ENCODE measurements around the gene GABRP.
"Not testable (repeated sequence)": the region's sequence is repeated elsewhere in the genome, so short reads cannot be mapped to it uniquely, and the experiment has no call there.

The GABRP gene

GRCh38 chr5:170761708-170762066, 21.8 kb upstream of the GABRP start:
- Mint-ChIP-seq H3K27ac (no peak overlapping the region), H3K4me3 (no peak overlapping the region), H3K9me3 (no peaks in the 10 kb centered on the region), H3K36me3 (no peaks in the 10 kb centered on the region), H3K4me1 (no peaks in the 10 kb centered on the region), H3K27me3 (peaks cover 5 to 7% of the 10 kb centered on the region in 2 donors)
- DNase-seq (no peak), ATAC-seq (replicated peaks) (no peak)

DNA sequence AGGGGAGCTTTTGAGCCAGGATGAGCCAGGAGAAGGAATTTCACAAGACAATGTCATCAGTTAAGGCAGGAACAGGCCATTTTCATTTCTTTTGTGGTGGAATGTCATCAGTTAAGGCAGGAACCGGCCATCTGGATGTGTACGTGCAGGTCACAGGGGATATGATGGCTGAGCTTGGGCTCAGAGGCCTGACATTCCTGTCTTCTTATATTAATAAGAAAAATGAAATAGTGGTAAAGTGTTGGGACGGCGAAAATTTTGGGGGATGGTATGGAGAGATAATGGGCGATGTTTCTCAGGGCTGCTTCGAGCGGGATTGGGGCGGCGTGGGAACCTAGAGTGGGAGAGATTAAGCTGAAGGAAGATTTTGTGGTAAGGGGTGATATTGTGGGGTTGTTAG, 21.2 kb upstream of the GABRP start:
- ATAC-seq (replicated peaks); H3K27ac Mint-ChIP-seq; DNase-seq; H3K4me1 Mint-ChIP-seq; H3K27me3 Mint-ChIP-seq; H3K36me3 Mint-ChIP-seq; H3K4me3 Mint-ChIP-seq; H3K9me3 Mint-ChIP-seq: not testable (repeated sequence)

GRCh38 chr5:170765868-170766267, 17.7 kb upstream of the GABRP start:
- DNase-seq; ATAC-seq (replicated peaks); H3K36me3 Mint-ChIP-seq; H3K27ac Mint-ChIP-seq; H3K4me3 Mint-ChIP-seq; H3K9me3 Mint-ChIP-seq; H3K4me1 Mint-ChIP-seq: not testable (repeated sequence)
- H3K27me3 Mint-ChIP-seq: peaks cover 5 to 15% of the 10 kb centered on the region in 2 donors

- DNase-seq (no peak), ATAC-seq (replicated peaks) (no peak)
- no peak overlapping the region for H3K27ac Mint-ChIP-seq
- H3K4me1 Mint-ChIP-seq: no peaks in the 10 kb centered on the region
- H3K36me3 Mint-ChIP-seq: no peaks in the 10 kb centered on the region
- peaks cover 13 to 25% of the 10 kb centered on the region in 2 donors for H3K27me3 Mint-ChIP-seq
- H3K9me3 Mint-ChIP-seq: peaks cover 0 to 3% of the 10 kb centered on the region in 2 donors
- no peak overlapping the region for H3K4me3 Mint-ChIP-seq
Measured at GRCh38 chr5:170769246-170769645, 14.3 kb upstream of the GABRP start.

GRCh38 chr5:170769898-170770416, 13.6 kb upstream of the GABRP start:
- peaks cover 0 to 3% of the 10 kb centered on the region in 2 donors for H3K4me1 Mint-ChIP-seq
- no peak overlapping the region for H3K27ac Mint-ChIP-seq
- H3K36me3 Mint-ChIP-seq: no peaks in the 10 kb centered on the region
- DNase-seq (no peak), ATAC-seq (replicated peaks) (no peak)
- H3K27me3 Mint-ChIP-seq: peaks cover 13 to 25% of the 10 kb centered on the region in 2 donors
- no peak overlapping the region for H3K4me3 Mint-ChIP-seq
- peaks cover 0 to 5% of the 10 kb centered on the region in 2 donors for H3K9me3 Mint-ChIP-seq

DNA sequence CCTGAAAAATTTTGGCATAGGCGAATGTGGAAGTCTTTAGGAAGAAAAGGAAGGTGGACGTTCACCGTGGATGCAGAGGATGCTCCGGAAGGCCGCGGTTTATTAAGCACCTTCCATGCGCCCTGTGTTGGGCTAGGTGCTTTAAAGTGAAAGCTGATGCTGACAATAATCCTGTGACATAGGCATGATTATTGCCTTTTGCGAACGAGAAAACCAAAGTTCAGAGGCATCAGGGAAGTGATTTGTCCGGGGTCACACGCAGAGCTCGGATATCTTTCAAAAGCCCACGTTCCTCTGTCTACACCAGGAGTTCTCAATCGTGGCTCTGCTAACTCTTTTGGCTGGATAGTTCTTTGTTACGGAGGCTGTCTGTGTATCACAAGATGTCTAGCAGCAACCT, 12.0 kb upstream of the GABRP start:
- Mint-ChIP-seq H3K36me3 (no peaks in the 10 kb centered on the region), H3K27me3 (peaks cover 13 to 25% of the 10 kb centered on the region in 2 donors), H3K27ac (no peak overlapping the region), H3K9me3 (peaks cover 0 to 5% of the 10 kb centered on the region in 2 donors), H3K4me3 (no peak overlapping the region), H3K4me1 (peaks cover 0 to 6% of the 10 kb centered on the region in 2 donors)
- ATAC-seq (replicated peaks) (no peak), DNase-seq (no peak)

DNA sequence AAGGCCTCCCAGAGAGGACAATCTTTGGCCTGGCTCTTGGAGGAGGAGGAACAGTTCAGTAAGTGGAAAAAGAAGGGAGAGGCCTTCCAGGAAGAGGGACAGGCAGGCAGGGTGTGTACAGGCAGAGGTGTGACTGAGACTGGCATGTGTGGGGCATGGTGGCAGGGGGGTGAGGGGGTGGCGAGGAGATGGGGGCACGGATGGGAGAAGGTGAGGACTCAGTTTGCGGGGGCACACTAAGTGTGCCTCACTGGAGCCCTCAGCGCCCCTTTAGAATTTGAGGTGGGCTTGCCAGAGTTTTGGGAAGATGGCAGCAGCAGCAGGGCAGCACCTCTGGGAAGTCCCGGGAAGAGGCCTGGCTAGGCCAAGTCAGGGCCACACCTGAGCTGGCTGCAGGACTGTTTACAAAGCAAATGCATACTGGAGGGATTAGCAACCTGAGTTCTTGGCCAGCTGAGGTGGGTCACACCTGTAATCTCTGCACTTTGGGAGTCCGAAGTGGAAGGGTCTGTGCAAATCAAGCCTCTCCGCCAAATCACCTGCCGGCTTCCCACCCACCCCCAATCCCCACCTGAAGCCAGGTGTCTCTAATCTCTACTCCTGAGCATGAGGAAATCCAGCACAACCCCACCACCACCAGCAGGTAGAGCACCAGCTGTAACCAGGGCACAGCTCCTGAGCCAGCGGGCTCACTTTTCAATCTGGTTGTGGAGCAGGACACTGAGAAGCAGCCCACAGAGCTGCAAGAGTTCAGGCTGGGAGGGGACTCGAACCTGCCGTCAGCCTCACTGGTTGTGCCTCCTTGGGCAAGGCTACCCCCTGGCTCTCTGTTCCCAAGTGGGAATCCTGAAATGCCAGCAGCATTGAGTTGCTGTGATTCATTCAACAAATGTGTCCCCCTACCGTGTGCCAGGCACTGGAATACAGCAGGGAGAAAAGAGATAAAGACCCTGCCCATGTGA, 10.2 kb upstream of the GABRP start:
- Mint-ChIP-seq H3K9me3 (peaks cover 0 to 5% of the 10 kb centered on the region in 2 donors), H3K27ac (no peak overlapping the region)
- no peak for ATAC-seq (replicated peaks)

GRCh38 chr5:170774831-170775230, 8.7 kb upstream of the GABRP start:
- Mint-ChIP-seq H3K27me3 (peaks cover 13 to 19% of the 10 kb centered on the region in 2 donors), H3K27ac (no peak overlapping the region), H3K4me1 (peaks cover 6% of the 10 kb centered on the region in 2 donors), H3K36me3 (no peaks in the 10 kb centered on the region), H3K9me3 (peaks cover 0 to 5% of the 10 kb centered on the region in 2 donors), H3K4me3 (no peak overlapping the region)
- ATAC-seq (replicated peaks) (no peak), DNase-seq (no peak)

More for the DNA sequence above, 10.2 kb upstream of the GABRP start:
- Mint-ChIP-seq H3K36me3 (no peaks in the 10 kb centered on the region), H3K4me1 (peaks cover 6% of the 10 kb centered on the region in 2 donors), H3K27me3 (peaks cover 13 to 25% of the 10 kb centered on the region in 2 donors), H3K4me3 (no peak overlapping the region)
- no peak for DNase-seq

DNA sequence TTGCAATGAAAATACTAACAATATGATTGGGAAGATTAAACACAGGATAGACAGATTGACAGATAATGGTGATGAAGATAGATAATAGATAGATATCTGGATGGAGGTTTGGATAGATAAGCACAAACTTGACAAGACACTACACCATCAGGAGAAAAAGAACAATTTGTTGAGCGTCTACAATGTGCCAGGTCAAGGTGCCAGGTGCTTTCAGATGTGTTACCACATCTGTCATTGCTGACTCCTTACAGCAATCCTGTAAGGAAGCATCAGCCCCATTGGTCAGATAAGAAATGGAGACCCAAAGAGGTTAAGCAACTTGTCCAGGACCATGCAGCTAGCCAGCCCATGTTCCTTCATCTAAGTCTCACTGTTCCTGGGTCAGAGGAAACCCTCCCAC, 1.6 kb upstream of the GABRP start:
- DNase-seq: no peak
- no peak for ATAC-seq (replicated peaks)
- no peak overlapping the region for H3K4me3 Mint-ChIP-seq
- no peaks in the 10 kb centered on the region for H3K9me3 Mint-ChIP-seq
- H3K4me1 Mint-ChIP-seq: peaks cover 0 to 6% of the 10 kb centered on the region in 2 donors
- H3K36me3 Mint-ChIP-seq: no peaks in the 10 kb centered on the region
- peaks cover 6 to 19% of the 10 kb centered on the region in 2 donors for H3K27me3 Mint-ChIP-seq
- H3K27ac Mint-ChIP-seq: no peak overlapping the region

- DNase-seq: no peak
Measured at GRCh38 chr5:170782438-170782837, 1.1 kb upstream of the GABRP start.

DNA sequence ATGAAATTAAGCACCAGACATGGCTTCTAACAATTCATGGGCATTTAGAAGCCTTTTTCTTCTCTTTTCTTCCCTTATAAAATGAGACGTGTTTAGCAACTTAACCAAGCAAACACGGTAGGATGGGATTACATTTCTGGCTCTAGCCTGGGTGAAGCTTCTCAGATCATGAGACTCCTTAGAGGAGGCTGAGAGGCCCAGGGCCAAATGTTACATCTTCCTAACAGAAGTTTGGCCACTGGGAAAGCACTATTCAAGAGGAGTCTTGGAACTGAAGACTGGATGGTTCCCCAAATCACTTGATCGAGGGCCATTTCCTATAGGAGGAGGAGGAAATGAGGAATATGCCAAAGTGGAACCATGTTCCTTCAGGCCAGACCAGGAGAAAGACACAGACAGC, 1.9 kb downstream of the GABRP start:
- DNase-seq (no peak), ATAC-seq (replicated peaks) (no peak)
- no peaks in the 10 kb centered on the region for H3K36me3 Mint-ChIP-seq
- H3K27ac Mint-ChIP-seq: no peak overlapping the region
- H3K4me3 Mint-ChIP-seq: no peak overlapping the region
- H3K27me3 Mint-ChIP-seq: peaks cover 12 to 19% of the 10 kb centered on the region in 2 donors
- H3K4me1 Mint-ChIP-seq: no peaks in the 10 kb centered on the region
- no peaks in the 10 kb centered on the region for H3K9me3 Mint-ChIP-seq

More at GRCh38 chr5:170782438-170782837, 1.1 kb upstream of the GABRP start:
- no peak for ATAC-seq (replicated peaks)
- Mint-ChIP-seq H3K4me3 (no peak overlapping the region), H3K4me1 (peaks cover 0 to 3% of the 10 kb centered on the region in 2 donors), H3K36me3 (no peaks in the 10 kb centered on the region), H3K27me3 (peaks cover 6 to 19% of the 10 kb centered on the region in 2 donors), H3K9me3 (no peaks in the 10 kb centered on the region), H3K27ac (no peak overlapping the region)

- Mint-ChIP-seq H3K4me1 (no peaks in the 10 kb centered on the region), H3K27me3 (peaks cover 9 to 16% of the 10 kb centered on the region in 2 donors), H3K36me3 (no peaks in the 10 kb centered on the region), H3K27ac (no peak overlapping the region), H3K4me3 (no peak overlapping the region), H3K9me3 (no peaks in the 10 kb centered on the region)
- ATAC-seq (replicated peaks): no peak
- DNase-seq: no peak
Measured at GRCh38 chr5:170787216-170787615, 3.7 kb downstream of the GABRP start.

DNA sequence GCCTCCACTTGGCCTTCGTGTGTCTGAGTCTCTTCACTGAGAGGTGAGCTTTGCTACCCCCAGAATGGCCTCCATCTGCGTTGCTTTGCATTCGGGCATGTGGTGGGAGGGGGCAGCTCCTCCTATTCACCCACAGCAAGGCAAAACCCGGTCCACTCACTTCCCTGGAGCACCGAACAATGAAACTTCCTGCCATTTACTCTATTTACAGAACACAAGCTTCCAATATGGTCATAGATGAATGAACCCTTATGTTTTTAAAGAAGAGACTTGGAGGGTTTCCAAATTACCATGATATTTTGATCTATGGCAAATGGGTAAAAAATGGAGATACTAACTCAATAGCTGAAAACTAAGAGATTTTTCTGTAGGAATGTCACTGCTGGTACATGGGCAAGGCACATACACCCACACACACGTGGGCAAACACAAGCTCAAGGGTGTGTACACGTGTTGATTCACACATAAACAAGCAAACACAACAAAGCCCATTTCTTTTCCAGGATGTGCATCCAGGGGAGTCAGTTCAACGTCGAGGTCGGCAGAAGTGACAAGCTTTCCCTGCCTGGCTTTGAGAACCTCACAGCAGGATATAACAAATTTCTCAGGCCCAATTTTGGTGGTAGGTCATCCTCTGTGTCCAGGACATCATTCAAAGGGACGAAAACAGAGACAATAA, 5.2 kb downstream of the GABRP start:
- Mint-ChIP-seq H3K27ac (no peak overlapping the region), H3K27me3 (peaks cover 6 to 8% of the 10 kb centered on the region in 2 donors), H3K4me1 (no peaks in the 10 kb centered on the region), H3K4me3 (no peak overlapping the region), H3K36me3 (no peaks in the 10 kb centered on the region), H3K9me3 (no peaks in the 10 kb centered on the region)
- ATAC-seq (replicated peaks) (no peak), DNase-seq (no peak)

DNA sequence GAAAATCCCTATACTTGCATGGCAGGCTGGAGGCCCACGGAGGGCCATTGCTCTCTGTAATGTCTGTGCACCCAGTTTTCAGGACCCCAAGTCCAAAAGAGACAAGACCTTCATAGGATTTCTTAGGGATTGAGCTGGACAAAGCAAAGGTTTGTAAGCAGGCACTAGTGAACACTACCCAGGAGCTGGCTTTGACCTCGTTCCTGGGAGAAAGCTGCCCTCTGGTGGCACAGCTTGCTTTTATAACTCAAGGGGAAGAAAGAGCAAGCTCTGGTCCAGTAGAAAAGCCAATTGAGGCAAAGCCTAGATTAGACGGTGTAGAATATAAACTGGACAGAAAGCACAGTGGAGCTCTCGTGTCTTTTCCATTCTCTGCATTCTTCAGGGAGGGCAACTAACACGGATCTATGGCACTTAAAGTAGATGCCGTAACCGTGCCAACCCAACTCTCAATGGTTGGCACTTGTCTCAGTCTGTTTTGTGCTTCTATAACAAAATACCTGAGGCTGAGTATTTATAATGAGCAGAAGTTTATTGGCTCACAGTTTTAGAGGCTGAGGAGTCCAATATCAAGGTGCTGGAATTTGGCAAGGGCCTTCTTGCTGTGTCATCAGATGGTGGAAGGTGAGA, 7.9 kb downstream of the GABRP start:
- Mint-ChIP-seq H3K36me3 (no peaks in the 10 kb centered on the region), H3K27ac (no peak overlapping the region), H3K27me3 (peaks cover 6% of the 10 kb centered on the region in 2 donors), H3K9me3 (no peaks in the 10 kb centered on the region), H3K4me3 (no peak overlapping the region), H3K4me1 (no peaks in the 10 kb centered on the region)
- peak; percentile 62 to 77 for ATAC-seq (replicated peaks)
- DNase-seq: peak; percentile 20
